ENCODE measurements around the gene BAAT.
"Not testable (repeated sequence)": the region's sequence is repeated elsewhere in the genome, so short reads cannot be mapped to it uniquely, and the experiment has no call there.

The BAAT gene

DNA sequence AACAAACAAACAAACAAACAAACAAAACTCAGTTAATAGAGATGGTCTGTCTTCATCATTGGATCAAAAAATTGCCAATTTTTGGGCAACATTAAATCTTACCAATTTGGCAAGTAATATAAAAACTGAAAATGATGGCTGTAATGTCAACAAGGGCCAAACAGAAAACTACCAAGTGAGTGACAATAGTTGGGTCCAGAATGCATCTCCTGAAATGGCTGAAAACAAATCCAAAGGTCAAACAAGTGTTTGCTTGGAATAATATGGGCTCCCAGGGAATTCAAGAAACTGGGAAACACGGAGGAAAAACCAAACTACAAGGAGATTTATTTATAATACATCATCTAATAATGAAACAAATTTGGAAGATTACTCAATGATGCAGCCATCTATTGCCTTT, 25.1 kb downstream of the BAAT start:
- no peak for DNase-seq

DNA sequence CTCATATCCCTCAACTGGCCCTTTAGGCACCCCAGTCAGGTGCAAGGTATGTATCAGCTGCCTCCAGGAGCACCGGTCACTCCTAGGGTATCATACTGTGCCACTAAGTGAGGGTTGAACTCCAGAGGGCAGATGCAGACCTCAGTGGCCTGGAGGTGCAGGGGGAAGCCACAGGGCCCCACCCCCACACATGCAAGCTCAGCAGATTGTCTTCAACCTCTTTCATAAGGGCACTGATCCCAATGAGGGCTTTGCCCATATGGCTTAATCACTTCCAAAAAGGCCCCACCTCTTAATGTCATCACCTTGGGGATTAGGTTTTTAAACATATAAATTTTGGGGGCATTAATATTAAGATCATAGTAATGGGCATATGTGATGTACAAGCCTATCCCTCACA, 28.2 kb downstream of the BAAT start:
- DNase-seq: no peak

DNA sequence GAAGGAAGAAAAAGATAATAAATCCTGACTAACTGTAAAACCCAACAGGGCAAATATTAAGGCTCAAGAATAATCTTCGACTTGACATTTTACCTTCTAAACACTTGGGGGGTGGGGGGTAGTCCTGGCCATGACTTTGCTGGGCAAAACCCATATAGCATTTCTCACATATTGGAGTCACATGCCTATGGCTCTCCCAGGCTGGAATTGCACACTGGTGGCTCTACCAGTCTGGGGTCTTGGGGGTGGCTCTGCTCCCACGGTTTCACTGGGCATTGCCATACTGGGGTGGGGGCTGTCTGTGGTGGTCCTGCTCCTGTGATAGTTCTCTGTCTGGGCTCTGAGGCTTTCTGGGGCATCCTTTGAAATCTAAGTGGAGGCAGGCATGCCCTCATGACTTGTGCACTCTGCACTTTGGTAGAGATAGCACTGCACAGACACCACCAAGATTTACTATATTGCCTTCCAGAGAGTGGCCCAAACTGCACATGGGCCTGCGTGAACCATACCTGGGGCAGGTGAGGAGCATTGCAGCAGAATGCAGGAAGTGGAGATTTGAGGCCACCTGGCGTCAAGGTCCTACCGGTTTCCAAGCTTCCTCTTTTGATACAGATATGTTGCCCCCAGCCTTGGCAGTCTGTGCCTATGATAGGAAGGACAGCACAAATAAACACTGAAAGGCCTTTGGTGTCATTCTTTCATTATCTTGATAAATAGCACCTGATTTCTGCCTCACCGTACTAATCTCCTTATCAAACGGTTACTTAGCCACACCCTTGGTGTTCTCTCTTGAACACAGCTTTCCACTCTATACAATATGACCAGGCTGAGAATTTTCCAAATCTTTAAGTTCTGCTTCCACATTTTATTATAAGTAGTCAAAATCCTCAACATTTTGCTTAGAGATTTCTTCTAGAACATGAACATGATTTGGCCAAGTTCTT, 29.8 kb downstream of the BAAT start:
- no peak for DNase-seq

DNA sequence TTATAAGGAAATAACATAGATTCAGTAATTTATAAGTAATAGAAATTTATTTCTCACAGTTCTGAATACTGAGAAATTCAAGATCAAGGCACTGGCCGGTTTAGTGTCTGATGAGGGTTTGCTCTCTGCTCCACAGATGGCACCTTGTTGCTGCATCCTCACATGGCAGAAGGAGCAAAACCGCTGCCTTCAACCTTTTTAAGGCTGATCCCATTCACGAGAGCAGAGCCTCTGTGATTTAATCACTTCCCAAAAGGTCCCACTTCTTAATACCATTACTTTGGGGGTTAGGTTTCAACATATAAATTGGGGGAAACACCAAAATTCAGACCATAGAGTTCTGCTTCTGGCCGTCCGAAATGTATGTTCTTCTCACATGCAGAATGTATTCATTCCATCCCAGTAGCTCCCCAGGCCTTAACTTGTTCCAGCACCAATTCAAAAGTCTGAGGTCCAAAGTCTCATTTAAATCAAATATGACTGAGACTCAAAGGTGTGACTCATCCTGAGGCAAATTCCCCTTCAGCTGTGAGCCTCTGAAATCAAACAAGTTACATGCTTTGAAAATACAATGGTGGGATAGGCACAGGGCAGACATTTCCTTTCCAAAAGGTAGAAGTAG, 30.6 kb downstream of the BAAT start:
- no peak for DNase-seq

DNA sequence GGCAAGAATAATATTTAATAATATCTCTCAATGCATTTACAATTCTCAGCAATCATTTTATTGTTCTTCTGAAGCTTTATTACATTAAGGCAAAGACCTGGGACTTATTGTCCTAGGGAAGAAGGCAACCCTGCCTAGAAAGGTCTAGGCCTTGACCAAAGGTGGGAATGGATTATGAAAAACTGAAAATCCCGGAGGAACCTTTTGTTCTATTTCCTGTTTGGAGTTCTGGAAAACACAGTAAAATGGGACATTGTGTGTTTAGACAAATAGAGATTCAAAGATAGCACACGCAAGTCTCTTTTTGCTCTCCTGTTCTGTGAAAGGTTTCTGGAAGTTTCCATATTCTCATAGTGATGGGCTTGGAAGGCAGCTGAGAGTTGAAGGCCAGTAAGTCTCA, 31.1 kb downstream of the BAAT start:
- no peak for DNase-seq

DNA sequence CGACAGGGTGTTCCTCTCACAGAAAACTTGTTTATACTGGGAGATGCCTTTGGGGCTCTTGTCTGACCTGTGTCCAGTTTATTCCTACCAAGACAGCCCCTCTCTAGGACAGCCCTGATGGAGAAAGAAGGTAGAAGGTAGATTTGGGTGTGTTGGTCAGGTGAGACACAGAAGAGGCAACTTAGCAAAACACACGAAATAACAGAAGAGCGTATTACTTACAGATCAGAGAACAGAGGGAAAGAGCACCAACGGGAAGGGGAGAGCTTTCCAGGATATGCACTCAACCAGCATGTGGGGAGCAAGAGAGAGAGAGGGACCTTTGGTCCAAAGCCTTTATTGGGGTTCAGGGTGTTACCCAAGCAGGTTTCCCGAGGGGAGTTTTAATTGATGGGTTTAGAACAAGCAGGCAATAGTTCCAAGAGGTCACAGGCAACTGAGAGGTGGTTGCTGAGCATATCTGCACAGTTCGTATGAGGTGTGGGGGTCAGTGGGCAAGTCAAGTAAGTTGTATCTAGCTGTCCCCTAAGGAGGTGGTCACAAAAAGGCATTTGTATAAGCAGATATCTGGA, 31.8 kb downstream of the BAAT start:
- no peak for DNase-seq

DNA sequence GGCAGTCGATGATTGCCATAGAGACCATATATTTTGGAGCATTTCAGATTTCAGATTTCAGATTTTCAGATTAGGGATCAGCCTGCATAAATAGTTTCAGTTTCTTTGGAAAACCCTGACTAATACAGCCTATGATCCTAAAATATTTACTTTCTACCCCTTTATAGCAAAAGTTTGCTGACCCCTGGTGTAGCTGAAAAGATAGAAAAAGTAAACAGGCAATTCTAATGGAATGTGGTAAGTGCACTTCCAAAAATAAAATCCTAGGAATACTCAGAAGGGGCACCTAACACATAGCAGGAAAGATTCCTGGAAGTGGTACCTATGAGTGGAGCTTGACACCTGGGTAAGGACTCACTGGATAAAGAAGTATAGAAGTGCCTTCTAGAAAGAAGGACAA, 34.5 kb downstream of the BAAT start:
- no peak for DNase-seq

DNA sequence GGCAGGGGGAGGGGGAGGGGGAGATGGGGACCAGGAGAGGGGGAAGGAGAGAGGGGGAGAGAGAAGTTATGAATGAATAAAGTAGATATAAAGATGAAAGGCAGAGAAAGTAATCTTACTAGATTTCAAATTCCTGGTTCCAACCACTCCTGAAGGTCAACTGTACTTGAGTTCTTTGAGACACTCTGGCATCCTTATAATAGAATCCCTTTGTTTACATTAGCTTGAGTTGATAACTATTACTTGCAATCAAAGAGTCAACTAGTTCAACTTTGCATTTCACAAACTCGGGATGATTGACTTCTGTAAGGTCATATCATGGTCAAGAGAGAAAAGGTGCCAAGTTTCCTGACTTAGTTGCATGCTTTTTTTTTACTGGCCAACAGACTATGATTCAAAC, 42.2 kb downstream of the BAAT start:
- DNase-seq: no peak

DNA sequence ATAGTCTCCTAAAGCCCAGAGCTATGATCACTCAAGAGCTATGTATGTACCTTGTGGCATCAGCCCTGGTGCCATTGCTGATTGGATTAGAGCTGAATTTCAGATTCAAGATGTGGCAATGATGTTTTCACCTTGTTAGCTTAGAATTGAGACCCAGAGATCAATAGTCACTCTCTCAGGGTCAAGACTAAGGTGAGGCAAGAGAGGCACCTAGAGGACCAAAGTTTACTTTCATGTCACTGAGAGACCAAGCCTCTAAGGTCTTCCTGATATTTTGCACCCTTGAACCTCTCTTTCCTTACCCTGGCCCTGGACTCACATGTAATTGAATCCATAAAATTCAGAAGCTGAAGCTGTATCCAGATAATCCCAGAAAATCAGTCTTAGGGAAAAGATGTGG, 42.8 kb downstream of the BAAT start:
- DNase-seq: no peak

DNA sequence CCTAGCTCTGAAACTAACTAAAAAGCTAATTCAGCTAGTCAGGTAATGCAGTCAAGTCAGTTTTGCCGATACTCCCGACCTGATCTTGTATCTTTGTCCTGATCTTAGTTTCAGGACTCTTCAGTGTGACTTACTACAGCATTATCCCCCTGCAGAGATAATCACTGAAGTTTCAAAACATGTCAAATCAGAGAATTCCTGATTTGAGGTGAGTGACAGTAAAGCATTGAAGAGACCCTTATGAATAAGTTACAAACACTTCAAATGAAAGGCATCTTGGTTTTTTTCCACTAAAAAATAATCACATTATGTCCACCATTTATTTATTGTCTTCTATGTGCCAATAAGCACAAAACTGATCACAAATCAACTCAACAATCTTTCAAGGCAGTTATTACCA, 47.6 kb downstream of the BAAT start:
- DNase-seq: no peak

DNA sequence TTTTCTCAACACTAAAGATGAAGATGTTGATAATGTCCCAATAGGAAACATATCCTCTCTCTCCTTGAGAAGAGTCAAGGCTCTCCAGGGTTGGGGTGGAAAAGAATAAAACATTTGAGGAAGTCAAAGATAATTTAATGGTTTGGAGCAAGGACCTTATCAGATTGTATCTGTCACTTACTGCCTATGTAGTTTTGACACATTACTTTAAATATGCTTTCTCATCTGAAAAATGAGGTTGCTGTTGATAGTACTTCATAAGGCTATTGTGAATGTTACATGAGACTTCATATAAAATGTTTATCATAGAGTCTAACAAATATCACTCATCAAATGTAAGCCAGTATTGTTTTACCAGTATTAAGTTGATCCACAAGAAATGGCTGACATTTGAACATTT, 48.7 kb downstream of the BAAT start:
- no peak for DNase-seq

DNA sequence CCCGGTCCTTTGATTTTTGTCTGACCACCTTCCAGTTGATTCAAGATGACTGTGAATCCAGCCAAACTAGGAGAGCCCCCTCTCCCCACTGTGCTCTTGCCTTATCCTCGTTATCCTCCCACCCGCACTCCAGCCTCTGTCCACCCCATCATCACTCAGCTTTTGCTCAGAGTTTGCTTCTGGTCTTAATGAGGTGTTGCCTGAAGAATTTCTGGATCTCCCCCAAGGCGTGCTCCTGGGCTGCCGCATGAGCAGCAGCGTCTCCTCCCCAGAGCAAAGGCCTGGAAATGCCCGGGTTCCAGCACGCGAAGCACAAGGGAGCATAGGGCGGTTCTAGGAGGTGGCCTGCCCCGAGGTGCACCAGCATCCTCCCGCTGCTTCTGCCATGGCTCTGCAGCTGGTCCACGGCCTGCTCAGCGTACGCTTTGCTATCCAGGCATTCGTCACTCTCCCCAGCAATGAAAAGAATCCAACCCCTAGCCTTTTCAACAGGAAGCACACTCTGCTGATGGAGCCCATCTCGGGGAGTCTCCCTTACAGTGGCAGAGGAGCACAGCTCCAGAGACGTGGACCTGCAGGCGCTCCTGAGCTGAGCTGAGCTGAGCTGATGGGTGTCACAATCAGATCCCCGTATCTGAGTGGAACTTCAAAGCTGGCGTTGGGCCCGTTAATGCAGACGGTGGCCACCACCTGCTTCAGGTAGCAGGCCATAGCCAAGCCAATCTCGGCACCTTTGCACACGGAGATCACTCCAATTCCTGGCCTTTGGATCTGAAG, 50.7 kb downstream of the BAAT start:
- no peak for DNase-seq

DNA sequence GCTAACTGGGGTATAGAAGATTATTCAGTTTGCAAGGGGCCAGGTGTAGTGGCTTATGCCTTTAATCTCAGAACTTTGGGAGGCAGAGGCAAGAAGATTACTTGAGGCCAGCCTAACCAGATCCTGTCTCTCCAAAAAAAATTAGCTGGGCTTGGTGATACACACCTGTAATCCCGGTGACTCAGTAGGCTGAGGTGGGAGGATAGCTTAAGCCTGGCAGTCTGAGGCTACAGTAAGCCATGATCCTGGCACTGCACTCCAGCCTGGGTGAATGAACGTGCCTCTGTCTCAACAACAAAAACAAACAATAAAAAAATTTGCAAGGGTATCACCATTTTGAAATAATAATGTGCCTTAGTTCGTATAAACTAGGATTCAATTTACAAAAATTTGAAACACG, 51.3 kb downstream of the BAAT start:
- no peak for DNase-seq

DNA sequence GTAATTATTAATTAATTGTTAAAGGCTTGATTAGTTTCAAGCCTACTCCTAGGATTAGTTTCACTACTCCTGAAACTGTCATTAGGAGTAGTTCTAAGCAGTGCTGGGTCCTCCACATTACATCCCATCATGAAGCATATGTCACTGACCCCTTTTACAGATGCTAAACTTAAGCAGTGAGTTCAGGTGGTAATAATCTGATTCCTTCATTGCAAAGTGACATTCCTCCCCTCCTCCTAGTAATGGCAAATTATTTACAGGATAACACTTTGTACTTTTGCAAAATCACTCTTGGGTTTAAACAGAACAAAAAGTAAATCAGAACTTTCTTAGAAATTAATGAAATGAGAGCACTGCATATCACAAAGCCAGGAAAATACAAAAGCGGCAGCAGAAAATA, 52.4 kb downstream of the BAAT start:
- DNase-seq: no peak

DNA sequence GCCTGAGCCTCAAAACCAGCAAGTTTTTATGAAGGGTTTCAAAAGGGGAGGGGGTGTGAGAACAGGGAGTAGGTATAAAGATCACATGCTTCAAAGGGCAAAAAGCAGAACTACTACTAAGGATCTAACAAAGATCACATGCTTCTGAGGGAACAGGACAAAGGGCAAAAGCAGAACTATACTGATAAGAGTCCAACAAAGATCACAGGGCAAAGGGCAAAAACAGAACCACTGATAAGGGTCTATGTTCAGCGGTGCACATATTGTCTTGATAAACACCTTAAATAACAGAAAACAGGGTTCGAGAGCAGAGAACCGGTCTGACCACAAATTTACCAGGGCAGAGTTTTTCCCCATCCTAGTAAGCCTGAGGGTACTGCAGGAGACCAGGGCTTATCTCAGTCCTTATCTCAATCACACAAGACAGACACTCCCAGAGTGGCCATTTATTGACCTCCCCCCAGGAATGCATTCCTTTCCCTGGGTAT, 57.3 kb downstream of the BAAT start:
- DNase-seq: not testable (repeated sequence)

DNA sequence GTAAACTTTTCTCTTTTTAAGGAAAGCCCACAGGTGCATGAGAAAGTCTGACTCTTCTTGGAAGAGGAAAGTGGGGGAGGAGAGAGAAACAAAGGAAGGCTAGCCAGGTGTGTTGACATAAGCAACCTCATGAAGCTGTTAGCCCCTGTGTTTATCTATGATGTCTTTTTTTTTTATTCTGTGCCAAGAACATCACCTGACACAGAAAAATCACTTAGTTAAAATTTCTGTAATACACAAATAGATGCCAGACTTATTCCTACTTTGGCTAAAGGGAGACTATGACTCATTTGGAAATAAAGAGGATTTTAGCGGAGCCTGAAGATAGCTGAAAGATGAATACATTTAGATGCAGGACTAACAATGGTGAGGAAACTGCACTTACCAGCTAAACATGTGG, 58.3 kb downstream of the BAAT start:
- DNase-seq: no peak

DNA sequence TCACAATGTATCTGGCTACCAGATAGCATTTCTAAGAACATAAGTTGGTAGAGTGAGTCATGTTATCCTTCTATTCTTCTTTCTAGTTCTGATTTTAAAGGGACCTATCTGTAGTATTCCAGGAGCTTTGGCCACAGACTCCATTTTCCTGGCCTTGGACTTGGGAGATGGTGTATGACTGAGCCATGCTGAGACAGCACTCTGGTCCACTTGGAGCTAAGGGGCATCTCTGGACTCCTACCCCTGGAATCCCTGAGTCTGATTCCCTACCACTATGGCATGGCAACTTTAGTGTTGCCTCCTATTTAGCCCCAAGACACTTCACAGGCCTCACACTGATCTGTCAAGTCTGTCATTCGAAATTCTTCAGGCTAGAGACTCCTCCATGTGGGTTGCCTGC, 58.8 kb downstream of the BAAT start:
- DNase-seq: no peak

DNA sequence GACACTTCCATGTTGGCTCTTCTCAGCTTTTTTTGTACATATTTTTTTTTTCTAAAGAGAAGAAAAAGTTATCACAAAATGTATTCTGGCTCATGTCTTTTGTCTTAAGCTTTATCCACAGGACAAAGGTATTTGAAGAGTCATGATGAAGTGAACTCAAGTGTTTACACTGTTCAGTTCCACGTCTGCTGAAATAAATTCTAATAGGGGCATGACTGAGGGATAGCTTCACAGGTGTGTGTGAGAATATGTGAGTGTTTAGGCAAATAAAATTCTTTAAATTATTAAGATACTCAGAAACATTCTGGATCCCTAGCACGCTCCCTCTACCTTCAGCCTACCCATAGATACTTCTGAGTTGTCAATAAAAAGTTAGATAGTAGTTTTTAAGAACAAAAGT, 59.8 kb downstream of the BAAT start:
- no peak for DNase-seq

DNA sequence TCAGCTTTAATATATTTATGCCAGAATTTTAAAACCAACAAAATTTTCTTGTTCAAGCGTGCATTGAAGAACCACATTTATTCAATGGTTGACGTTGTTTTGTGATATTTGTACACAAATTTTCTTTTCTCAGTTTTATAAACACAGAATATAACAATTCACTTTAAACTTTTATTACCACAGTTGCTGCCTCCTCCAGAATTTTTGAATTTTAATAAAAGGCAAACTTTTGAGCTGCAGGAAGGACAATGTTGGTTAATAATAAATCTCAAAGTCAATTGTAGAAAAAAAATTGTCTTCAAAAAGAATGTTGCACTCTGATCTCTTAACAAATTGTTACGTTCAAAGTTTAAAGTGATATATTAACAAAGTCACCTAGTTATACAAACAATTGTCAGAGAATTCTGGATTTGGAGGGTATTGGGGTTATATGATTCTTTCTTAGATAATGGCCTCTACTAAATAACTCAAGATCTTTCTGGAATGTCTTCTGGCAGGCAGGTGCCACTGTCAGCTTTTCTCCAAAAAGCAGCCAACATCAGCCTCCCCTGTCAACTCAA, 60.5 kb downstream of the BAAT start:
- no peak for DNase-seq

DNA sequence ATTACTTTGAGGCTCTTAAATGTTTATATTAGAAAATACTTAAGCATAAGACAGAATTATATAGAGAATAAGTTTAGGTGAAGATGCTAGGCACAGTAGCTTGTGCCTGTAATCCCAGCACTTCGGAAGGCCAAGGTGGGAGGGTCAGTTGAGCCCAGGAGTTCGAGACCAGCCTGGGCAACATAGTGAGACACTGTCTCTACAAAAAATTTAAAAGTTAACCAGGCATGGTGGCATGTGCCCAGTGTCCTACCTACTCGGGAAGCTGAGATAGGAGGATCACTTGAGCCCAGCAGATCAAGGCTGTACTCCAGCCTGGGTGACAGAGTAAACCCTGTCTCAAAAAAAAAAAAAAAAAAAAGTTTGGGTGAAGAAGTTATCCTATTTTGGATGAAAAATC, 61.7 kb downstream of the BAAT start:
- no peak for DNase-seq

DNA sequence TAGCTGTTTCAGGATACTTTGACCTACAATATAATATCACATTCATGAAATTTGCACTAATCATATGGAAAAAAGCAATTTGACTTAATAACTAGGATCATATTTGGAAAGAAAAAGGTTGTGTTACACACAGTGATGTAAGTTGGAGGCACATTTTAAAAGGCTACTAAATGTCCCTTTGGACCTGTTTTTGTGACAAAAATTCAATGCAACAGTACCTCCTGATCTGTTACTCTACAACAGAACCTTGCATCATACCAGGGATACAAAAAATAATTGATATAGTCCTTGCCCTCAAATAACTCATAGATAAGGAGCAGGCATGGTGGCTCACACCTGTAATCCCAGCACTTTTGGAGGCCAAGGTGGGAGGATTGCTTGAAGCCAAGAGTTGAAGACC, 67.1 kb downstream of the BAAT start:
- DNase-seq: no peak

DNA sequence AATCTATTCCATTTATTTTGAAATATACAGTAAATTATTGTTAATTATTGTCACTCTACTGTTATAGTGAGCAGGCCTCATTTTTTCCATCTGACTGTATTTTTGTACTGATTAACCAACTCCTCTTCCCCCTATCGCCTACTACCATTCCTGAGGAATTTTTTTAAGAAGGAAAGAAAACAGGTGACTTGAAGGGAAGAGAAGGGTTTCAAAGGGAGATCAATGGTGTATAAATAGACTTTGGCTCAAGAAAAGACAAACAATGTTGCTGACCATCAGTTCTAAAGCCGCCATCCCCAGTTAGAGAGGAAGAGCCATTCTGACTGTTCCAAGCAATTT, 69.7 kb downstream of the BAAT start:
- DNase-seq: no peak

DNA sequence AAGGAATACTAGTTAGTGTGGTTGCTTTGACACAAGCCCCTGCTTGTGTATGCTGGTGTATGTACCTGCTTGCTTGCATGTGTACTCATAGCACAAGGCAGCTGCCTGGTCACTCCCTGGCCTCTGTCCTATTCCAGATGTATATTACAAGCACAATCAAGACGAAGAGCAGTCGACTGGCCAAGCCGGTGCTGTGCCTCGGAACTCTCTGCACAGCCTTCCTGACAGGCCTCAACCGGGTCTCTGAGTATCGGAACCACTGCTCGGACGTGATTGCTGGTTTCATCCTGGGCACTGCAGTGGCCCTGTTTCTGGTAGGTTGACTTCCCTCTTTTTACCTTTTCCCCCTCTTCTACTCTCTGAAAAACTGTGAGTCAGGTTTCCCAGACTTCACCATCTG, 72.1 kb downstream of the BAAT start:
- DNase-seq: no peak

All from activated effector memory CD4-positive, alpha-beta T cell treated with Interleukin-2 at 50 U/mL for 16 hours (primary cell).